Activated gamma-delta T cell treated with anti-CD3 and anti-CD28 coated beads, Interleukin-2, amount 50 U/mL, for 16 hours (primary cell): ENCODE measurements around the gene ATG7.
"Not testable (repeated sequence)": the region's sequence is repeated elsewhere in the genome, so short reads cannot be mapped to it uniquely, and the experiment has no call there.

Source experiments
- DNase-seq: peaks from one replicate; pipeline ENCODE4 v3.0.0-alpha.2; 2020; ENCODE audit warnings: low read depth

ATG7 gene

GRCh38 chr3:11510356-11510755 lies 238.2 kb downstream of the ATG7 start:
- DNase-seq = no peak

GRCh38 chr3:11511606-11512005 lies 239.4 kb downstream of the ATG7 start:
- DNase-seq = not testable (repeated sequence)

GRCh38 chr3:11513125-11513816 lies 241.1 kb downstream of the ATG7 start:
- DNase-seq = not testable (repeated sequence)

- DNase-seq = no peak
These were observed 241.6 kb downstream of the ATG7 start for GRCh38 chr3:11513817-11514135.

DNA sequence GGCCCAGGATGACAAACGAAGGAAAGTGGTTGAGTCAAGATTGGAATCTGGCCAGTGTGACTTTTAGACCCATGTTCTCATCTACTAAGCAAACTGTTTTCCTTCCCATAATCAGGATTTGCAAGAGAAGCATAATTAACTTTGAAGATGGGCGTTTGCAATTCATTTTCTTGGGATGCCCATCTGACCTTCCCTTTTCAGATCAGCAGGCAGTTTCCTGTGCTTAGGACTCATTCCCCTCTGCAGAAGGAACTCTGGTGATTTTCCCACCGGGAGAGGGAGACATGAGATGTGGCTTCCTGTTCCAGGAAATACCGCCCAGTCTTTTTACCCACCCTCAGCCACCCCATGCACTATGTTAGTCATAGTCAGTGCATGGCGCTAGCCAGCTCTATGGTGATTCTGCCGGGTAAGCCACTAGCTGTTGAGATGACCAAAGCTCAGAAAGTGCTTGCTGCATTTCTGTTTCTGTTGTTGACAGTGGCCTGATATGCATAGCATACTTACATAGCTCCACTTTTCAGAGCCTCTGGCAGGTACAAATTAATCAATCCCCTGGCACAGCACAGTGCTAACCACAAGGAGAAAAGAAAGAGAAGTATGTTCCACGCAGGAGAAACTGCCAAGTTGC lies 242.1 kb downstream of the ATG7 start:
- DNase-seq = no peak

GRCh38 chr3:11517601-11518000 lies 245.4 kb downstream of the ATG7 start:
- DNase-seq = no peak

GRCh38 chr3:11521167-11521566 lies 249.0 kb downstream of the ATG7 start:
- no peak for DNase-seq

- no peak for DNase-seq
These were observed 250.2 kb downstream of the ATG7 start for GRCh38 chr3:11522398-11522715.

- no peak for DNase-seq
These were observed 250.9 kb downstream of the ATG7 start for GRCh38 chr3:11522953-11523571.

GRCh38 chr3:11523572-11524101 lies 251.4 kb downstream of the ATG7 start:
- DNase-seq = no peak

DNA sequence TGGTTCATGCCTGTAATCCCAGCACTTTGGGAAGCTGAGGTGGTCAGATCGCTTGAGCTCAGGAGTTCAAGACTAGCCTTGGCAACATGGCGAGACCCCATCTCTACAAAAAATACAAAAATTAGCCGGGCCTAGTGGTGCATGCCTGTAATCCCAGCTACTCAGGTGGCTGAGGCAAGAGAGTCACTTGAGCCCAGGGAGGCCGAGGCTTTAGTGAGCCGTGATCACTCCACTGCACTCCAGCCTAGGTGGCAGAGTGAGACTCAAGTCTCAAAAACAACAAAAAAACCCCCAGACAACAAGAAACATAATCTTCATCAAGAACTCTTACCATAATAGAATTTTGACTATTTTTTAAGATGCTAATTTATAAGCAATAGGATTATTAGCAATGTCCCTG lies 253.9 kb downstream of the ATG7 start:
- DNase-seq = not testable (repeated sequence)

DNA sequence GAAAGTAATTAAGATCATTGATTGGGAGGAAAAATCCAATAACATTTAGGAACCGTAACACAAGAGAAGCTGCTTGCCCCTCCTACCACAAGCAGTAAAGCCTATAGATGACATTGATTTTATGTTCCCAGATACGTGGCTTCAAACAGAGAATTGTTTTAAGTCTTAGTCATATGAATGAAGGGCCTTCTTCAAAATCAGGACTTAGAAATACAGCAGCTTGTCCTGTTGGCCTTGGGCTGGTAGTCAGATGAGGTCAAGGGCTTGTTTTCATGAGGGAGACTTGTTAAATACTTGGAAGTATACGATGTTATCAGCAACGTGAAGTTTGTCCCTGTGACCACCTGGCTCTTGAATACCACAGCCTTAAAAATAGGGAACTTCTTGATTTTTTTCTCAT lies 257.1 kb downstream of the ATG7 start:
- no peak for DNase-seq

- no peak for DNase-seq
These were observed 258.0 kb downstream of the ATG7 start for GRCh38 chr3:11530153-11530721.

DNA sequence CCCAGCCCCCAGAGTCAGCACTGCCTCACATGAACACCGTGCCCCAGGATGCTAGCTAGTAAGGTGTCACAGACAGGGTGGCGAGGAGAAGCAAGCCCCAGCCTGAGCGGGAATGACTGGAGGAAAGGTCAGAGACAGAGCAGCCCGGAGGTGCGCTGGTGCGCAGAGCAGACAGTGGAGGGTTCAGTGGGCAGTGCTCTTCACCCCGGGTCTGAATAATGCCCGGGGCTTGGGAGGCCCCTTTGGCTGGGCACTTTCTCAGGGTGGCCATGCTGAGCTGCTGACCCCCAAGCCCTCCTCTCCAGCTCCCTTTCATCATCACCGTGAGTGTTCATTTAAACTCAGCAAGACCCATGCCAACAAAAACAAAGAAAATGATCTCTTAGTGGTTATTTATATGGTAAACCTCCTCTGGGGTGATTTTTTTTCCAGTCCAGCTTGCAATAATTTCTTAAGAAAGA lies 260.8 kb downstream of the ATG7 start:
- DNase-seq = no peak

DNA sequence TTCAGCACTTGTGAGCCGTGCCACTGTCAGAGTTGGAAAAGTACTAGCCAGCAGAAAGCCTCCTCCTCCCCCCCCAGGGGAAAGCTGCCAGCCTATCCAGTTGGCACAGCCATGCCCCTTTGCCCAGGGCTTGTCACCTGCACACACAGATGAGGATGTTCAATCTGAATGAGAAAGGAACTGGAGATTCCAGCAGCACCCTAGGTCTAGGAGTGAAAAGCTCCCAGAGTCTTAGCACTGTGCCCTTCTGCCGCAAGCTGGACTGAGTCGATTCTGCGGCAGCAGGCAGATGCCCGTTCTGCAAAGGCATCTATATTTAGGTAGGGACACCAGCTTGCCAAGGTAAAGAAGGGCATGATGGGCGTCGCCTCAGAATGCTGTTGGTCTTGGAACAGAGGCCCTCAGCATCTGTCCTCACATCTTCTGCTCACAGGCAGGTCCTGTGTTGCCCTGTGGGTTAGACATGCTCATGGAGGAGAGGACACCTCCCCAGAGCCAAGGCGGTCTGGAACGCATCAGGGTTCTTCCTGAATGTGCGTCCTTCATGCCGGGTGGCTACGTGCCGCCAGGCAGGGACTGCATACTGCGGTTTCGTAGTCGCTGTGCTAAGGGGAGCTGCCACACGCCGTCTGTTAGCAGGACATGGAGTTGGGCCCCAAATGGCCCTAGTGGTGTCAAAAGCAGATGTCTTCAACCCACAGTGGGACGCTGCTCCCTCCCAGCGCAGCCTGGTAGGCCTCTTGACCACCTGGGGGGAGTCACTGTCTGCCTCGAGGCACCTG lies 262.0 kb downstream of the ATG7 start:
- DNase-seq = no peak

GRCh38 chr3:11534793-11535101 lies 262.6 kb downstream of the ATG7 start:
- no peak for DNase-seq

- no peak for DNase-seq
These were observed 263.2 kb downstream of the ATG7 start for GRCh38 chr3:11535243-11535960.

GRCh38 chr3:11536132-11536935 lies 264.1 kb downstream of the ATG7 start:
- no peak for DNase-seq

DNA sequence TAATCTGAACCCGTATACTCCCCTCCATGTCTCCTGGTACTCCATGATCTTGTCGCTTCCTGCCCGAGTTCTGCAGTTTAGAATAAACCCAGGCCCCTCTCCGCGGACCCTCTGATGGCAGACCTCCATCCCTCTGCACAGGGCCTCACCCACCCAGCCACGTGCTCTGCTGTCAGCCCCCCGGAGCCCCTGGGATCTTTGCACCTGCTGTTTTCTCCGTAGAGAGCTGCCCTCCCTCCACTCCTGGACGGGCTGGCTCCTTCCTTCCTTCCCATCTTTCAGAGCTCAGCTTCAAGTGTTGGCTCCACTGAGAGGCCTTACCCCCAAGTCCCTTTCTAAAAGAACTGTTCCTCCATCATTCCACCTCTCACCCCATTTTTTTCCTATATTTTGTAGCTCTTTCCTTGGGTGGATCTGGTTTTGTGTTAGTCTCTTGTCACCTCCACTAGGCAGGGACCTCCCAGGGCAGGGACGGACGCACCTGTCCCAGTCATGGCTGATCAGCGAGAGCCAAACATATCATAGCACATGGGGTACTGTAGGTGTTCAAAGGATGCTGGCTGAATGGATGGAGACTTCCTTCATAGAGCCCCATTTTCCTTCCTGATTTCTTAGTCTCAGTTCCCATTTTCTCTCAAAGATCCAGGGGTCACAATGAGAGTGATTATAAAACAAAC lies 264.9 kb downstream of the ATG7 start:
- DNase-seq = no peak

GRCh38 chr3:11538581-11538980 lies 266.4 kb downstream of the ATG7 start:
- no peak for DNase-seq
